HEK293 (cell line): Measurements from ENCODE around the gene SSTR5.

Experiments
- BCL11B ChIP-seq: fragments of 450-650 bp; formaldehyde crosslinking; IDR thresholded peaks from 2 replicates; pipeline ENCODE4 v1.5.1; 2016; ENCODE audit warnings: low read depth, missing biosample characterization, missing genetic modification characterization
- EGR2 ChIP-seq: fragments of 450-650 bp; formaldehyde crosslinking; IDR thresholded peaks from 2 replicates; pipeline ENCODE4 v1.5.1; 2016; ENCODE audit warnings: low read depth, missing biosample characterization, missing genetic modification characterization
- GLIS1 ChIP-seq: fragments of 450-650 bp; formaldehyde crosslinking; IDR thresholded peaks from 2 replicates; pipeline ENCODE4 v1.5.1; 2016; ENCODE audit warnings: missing biosample characterization, missing genetic modification characterization
- HOXC10 ChIP-seq: sonication (generic); formaldehyde crosslinking; IDR thresholded peaks from 2 replicates; pipeline ENCODE4 v1.8.1; 2023; ENCODE audit warnings: mild to moderate bottlenecking, missing genetic modification reagents
- HOXD13 ChIP-seq: sonication (generic); formaldehyde crosslinking; IDR thresholded peaks from 2 replicates; pipeline ENCODE4 v1.8.0; 2022; ENCODE audit warnings: missing genetic modification reagents, borderline replicate concordance
- IKZF3 ChIP-seq: fragments of 450-650 bp; IDR thresholded peaks from 2 replicates; pipeline ENCODE4 v1.5.0; 2018; ENCODE audit warnings: missing biosample characterization, mild to moderate bottlenecking, missing genetic modification characterization, moderate library complexity
- KLF1 ChIP-seq: fragments of 450-650 bp; formaldehyde crosslinking; IDR thresholded peaks from 2 replicates; pipeline ENCODE4 v1.5.1; 2016; ENCODE audit warnings: missing biosample characterization, missing genetic modification characterization
- KLF9 ChIP-seq: fragments of 450-650 bp; formaldehyde crosslinking; IDR thresholded peaks from 2 replicates; pipeline ENCODE4 v1.5.1; 2016; ENCODE audit warnings: missing biosample characterization, missing genetic modification characterization, low read depth
- MZF1 ChIP-seq: fragments of 450-650 bp; formaldehyde crosslinking; IDR thresholded peaks from 2 replicates; pipeline ENCODE4 v1.5.1; 2017; ENCODE audit warnings: missing biosample characterization, missing genetic modification characterization, borderline replicate concordance
- PRDM10 ChIP-seq: fragments of 450-650 bp; formaldehyde crosslinking; IDR thresholded peaks from 2 replicates; pipeline ENCODE4 v1.5.1; 2016; ENCODE audit warnings: missing biosample characterization, missing genetic modification characterization
- REST ChIP-seq: fragments of 450-650 bp; formaldehyde crosslinking; IDR thresholded peaks from 2 replicates; pipeline ENCODE4 v1.5.1; 2016; ENCODE audit warnings: missing biosample characterization, missing genetic modification characterization
- SETDB1 ChIP-seq: IDR thresholded peaks from one replicate; pipeline ENCODE4 v1.6.1; 2017; ENCODE audit warnings: mild to moderate bottlenecking, low read length, moderate library complexity, mixed read lengths; ENCODE audit not compliant: insufficient read length
- SP7 ChIP-seq: fragments of 450-650 bp; formaldehyde crosslinking; IDR thresholded peaks from 2 replicates; pipeline ENCODE4 v1.5.1; 2016; ENCODE audit warnings: missing biosample characterization, missing genetic modification characterization
- ZBTB17 ChIP-seq: fragments of 450-650 bp; formaldehyde crosslinking; IDR thresholded peaks from 2 replicates; pipeline ENCODE4 v1.5.1; 2016; ENCODE audit warnings: missing biosample characterization, missing genetic modification characterization
- ZFP69B ChIP-seq: fragments of 450-650 bp; formaldehyde crosslinking; IDR thresholded peaks from 2 replicates; pipeline ENCODE4 v1.5.1; 2016; ENCODE audit warnings: missing biosample characterization, missing genetic modification characterization
- ZNF114 ChIP-seq: fragments of 450-650 bp; formaldehyde crosslinking; IDR thresholded peaks from 2 replicates; pipeline ENCODE4 v1.5.0; 2017; ENCODE audit warnings: missing biosample characterization, missing genetic modification characterization
- ZNF140 ChIP-seq: fragments of 450-650 bp; formaldehyde crosslinking; IDR thresholded peaks from 2 replicates; pipeline ENCODE4 v1.5.1; 2016; ENCODE audit warnings: missing biosample characterization, missing genetic modification characterization
- ZNF2 ChIP-seq: fragments of 450-650 bp; formaldehyde crosslinking; IDR thresholded peaks from 2 replicates; pipeline ENCODE4 v1.5.1; 2016; ENCODE audit warnings: missing biosample characterization, missing genetic modification characterization
- ZNF211 ChIP-seq: fragments of 450-650 bp; formaldehyde crosslinking; IDR thresholded peaks from 2 replicates; pipeline ENCODE4 v1.5.1; 2016; ENCODE audit warnings: low read depth, missing biosample characterization, missing genetic modification characterization
- ZNF426 ChIP-seq: fragments of 450-650 bp; formaldehyde crosslinking; IDR thresholded peaks from 2 replicates; pipeline ENCODE4 v1.5.1; 2017; ENCODE audit warnings: missing biosample characterization, missing genetic modification characterization, mild to moderate bottlenecking, inconsistent platforms, moderate library complexity
- ZNF510 ChIP-seq: fragments of 450-650 bp; formaldehyde crosslinking; IDR thresholded peaks from 2 replicates; pipeline ENCODE4 v1.5.1; 2018; ENCODE audit warnings: mild to moderate bottlenecking, missing genetic modification characterization, missing biosample characterization; ENCODE audit not compliant: insufficient replicate concordance
- ZNF548 ChIP-seq: fragments of 450-650 bp; formaldehyde crosslinking; IDR thresholded peaks from 2 replicates; pipeline ENCODE4 v1.5.1; 2016; ENCODE audit warnings: missing biosample characterization, missing genetic modification characterization
- ZNF558 ChIP-seq: fragments of 450-650 bp; formaldehyde crosslinking; IDR thresholded peaks from 2 replicates; pipeline ENCODE4 v1.5.1; 2016; ENCODE audit warnings: missing biosample characterization, missing genetic modification characterization
- ZNF600 ChIP-seq: fragments of 450-650 bp; formaldehyde crosslinking; IDR thresholded peaks from 2 replicates; pipeline ENCODE4 v1.5.1; 2016; ENCODE audit warnings: missing biosample characterization, missing genetic modification characterization
- ZNF626 ChIP-seq: fragments of 450-650 bp; sonication (Bioruptor Pico); formaldehyde crosslinking; IDR thresholded peaks from 2 replicates; pipeline ENCODE4 v1.5.1; 2018; ENCODE audit warnings: missing biosample characterization, missing genetic modification characterization, inconsistent platforms
- ZNF645 ChIP-seq: fragments of 450-650 bp; formaldehyde crosslinking; IDR thresholded peaks from 2 replicates; pipeline ENCODE4; 2016; ENCODE audit warnings: missing biosample characterization, missing genetic modification characterization
- ZNF677 ChIP-seq: fragments of 450-650 bp; IDR thresholded peaks from 2 replicates; pipeline ENCODE4 v1.5.0; 2018; ENCODE audit warnings: missing biosample characterization, mild to moderate bottlenecking, missing genetic modification characterization, moderate library complexity
- ZNF777 ChIP-seq: fragments of 450-650 bp; formaldehyde crosslinking; IDR thresholded peaks from 2 replicates; pipeline ENCODE4 v1.5.1; 2017; ENCODE audit warnings: missing biosample characterization, missing genetic modification characterization, borderline replicate concordance
- ZNF830 ChIP-seq: fragments of 450-650 bp; IDR thresholded peaks from 2 replicates; pipeline ENCODE4 v1.5.0; 2018; ENCODE audit warnings: missing biosample characterization, missing genetic modification characterization, low read depth, mild to moderate bottlenecking, moderate library complexity
- ZSCAN4 ChIP-seq: fragments of 450-650 bp; formaldehyde crosslinking; IDR thresholded peaks from 2 replicates; pipeline ENCODE4 v1.5.1; 2017; ENCODE audit warnings: missing biosample characterization, missing genetic modification characterization
- TF ChIP-seq, protein P1 (sequence below): fragments of 450-650 bp; formaldehyde crosslinking; IDR thresholded peaks from 2 replicates; pipeline ENCODE4 v1.5.1; 2017; ENCODE audit warnings: missing biosample characterization, missing genetic modification characterization

Gene SSTR5

GRCh38 chr16:1125471-1125870, 52.9 kb downstream of the SSTR5 start (continued):
- TF ChIP-seq SETDB1 (no peak), ZNF548 (tag by site-specific recombination) (no peak), ZNF426 (tag by site-specific recombination) (no peak), IKZF3 (peak; percentile 45; the same call in 1 of the 2 replicates), ZFP69B (tag by site-specific recombination) (no peak), ZNF114 (tag by site-specific recombination) (no peak), KLF9 (tag by site-specific recombination) (peak; percentile 68; the same call in 1 of the 2 replicates), ZNF830 (tag by site-specific recombination) (no peak), SP7 (tag by site-specific recombination) (no peak), ZNF777 (tag by site-specific recombination) (no peak), ZNF558 (tag by site-specific recombination) (no peak), ZNF600 (peak; percentile 44; the same call in 1 of the 2 replicates), ZNF211 (tag by site-specific recombination) (no peak), REST (tag by site-specific recombination) (no peak), MZF1 (no peak), ZNF140 (tag by site-specific recombination) (no peak), EGR2 (peak; percentile 41), ZSCAN4 (tag by site-specific recombination) (no peak), ZNF510 (tag by site-specific recombination) (no peak), PRDM10 (tag by site-specific recombination) (no peak), GLIS1 (tag by site-specific recombination) (no peak), ZNF645 (tag by site-specific recombination) (no peak), HOXD13 (CRISPR knock-in tag) (no peak), KLF1 (tag by site-specific recombination) (peak; percentile 42), ZNF626 (tag by site-specific recombination) (no peak), ZNF677 (no peak), ZNF2 (no peak), ZBTB17 (tag by site-specific recombination) (peak; percentile 78), HOXC10 (CRISPR knock-in tag) (no peak), BCL11B (tag by site-specific recombination) (no peak)
- TF ChIP-seq, protein P1, sequence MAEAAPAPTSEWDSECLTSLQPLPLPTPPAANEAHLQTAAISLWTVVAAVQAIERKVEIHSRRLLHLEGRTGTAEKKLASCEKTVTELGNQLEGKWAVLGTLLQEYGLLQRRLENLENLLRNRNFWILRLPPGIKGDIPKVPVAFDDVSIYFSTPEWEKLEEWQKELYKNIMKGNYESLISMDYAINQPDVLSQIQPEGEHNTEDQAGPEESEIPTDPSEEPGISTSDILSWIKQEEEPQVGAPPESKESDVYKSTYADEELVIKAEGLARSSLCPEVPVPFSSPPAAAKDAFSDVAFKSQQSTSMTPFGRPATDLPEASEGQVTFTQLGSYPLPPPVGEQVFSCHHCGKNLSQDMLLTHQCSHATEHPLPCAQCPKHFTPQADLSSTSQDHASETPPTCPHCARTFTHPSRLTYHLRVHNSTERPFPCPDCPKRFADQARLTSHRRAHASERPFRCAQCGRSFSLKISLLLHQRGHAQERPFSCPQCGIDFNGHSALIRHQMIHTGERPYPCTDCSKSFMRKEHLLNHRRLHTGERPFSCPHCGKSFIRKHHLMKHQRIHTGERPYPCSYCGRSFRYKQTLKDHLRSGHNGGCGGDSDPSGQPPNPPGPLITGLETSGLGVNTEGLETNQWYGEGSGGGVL (tag by site-specific recombination) = no peak
